ENCODE results near the gene HDGFL1. TPM values are rescaled to one million over a fixed set of nuclear protein-coding genes. Genes with fewer than 3 reads are reported as not detected.

HDGFL1 gene
- total and polyA plus RNA-seq, 2 of the 8 experiments (the other 6 are each of a cell fraction or from before 2014, with no cell fraction given) = not detected

- TF ChIP-seq SUZ12 (IDR thresholded peaks at IDR 0.05; ENCODE audit: low read length) (no peak), CTBP2 (IDR thresholded peaks at IDR 0.05; ENCODE audit: borderline replicate concordance, insufficient read depth, insufficient read length, low read length) (no peak), CHD1 (IDR thresholded peaks at IDR 0.05; ENCODE audit: low read depth, low read length) (no peak), TEAD4 (IDR thresholded peaks at IDR 0.05; ENCODE audit: low read depth, low read length) (no peak), SAP30 (IDR thresholded peaks at IDR 0.05; ENCODE audit: insufficient read depth, insufficient replicate concordance, low read length) (no peak)
These were observed 10.1 kb downstream of the HDGFL1 start (continued) for GRCh38 chr6:22579439-22579838.

Data from H1 (cell line).